SHP77 treated with DMSO at 0.1 percent for 48 hours (cell line): Measurements from ENCODE around the gene SORL1.
A peak's percentile ranks its signal among the peaks of the same experiment; 100 is the strongest.

ENCODE experiments used
- DNase-seq: peaks from one replicate; lab custom pipeline; 2025; lab: John Stamatoyannopoulos, UW

The SORL1 gene

DNA sequence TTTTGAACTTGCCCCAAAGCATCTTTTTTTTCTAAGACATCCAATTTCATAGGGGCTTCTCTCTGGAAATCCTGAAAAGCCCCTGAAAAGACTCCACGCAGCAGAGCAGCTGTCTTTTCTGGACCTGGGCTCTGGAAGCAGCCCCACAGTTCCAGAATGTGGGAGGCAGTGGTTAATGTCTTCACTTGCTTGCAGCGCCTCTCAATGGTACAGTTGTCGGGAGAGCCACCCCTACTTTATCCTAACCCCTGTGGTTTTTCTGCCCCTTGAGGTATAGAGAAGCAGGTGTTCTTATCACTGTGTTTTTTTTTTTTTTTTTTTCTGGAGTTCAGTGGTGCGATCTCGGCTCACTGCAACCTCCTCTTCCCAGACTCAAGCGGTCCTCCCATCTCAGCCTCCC is 84.0 kb downstream of the SORL1 start:
- DNase-seq, result no peak

DNA sequence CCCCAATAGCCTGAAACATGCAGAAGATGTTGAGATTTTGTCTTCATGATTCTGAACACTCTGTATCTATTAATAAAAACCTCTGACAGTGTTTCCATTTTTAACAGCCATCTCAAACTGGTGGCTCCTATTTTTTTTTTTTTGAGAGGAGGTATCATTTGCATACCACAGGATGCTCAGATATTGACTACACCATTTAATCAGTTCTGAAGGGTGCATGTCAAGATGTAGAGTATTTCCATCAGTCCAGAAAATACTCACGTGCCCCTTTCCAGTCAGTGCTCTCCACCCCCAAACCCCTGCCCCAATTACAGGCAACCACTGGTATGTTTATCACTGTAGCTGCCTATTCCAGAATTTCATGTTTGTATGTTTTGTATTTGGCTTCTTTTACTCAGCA is 85.9 kb downstream of the SORL1 start:
- DNase-seq, result no peak

DNA sequence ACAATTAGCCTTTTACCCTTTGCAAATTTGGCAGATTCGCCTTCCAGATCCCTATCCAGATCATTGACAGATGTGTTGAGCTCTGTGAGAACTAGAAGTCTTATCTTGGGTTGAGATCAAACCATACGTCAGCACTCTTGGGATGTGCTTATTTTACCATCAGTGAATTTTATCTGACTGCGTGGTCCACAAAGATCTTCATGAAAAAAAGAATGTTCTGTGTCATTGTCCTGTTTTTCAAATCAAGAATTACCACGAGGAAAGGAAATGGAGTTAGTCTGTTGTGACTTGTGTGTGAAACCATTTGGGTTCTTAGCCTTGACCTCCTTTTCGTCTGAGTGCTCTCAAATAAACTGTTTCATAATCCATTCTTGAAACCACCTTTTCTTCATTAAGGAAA is 86.9 kb downstream of the SORL1 start:
- DNase-seq, result no peak

DNA sequence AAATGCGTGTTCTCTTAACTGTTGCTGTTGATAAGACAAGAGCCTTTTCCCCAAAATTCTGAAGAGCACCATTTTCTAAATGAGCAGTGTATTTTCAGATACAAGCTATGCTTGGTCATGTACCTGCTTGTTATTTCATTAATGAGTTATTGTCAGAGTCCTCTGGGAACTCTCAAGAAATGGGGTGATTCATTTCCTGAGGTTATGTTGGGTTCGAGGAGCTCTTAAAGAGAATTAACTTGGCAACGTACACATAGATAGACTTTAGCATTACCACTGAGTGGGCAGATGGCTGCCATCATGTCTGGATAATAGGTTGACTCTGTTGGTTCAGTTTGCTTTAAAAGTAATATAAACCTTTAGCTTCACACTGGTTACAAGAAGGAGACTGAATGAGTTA is 88.5 kb downstream of the SORL1 start:
- DNase-seq, result no peak

DNA sequence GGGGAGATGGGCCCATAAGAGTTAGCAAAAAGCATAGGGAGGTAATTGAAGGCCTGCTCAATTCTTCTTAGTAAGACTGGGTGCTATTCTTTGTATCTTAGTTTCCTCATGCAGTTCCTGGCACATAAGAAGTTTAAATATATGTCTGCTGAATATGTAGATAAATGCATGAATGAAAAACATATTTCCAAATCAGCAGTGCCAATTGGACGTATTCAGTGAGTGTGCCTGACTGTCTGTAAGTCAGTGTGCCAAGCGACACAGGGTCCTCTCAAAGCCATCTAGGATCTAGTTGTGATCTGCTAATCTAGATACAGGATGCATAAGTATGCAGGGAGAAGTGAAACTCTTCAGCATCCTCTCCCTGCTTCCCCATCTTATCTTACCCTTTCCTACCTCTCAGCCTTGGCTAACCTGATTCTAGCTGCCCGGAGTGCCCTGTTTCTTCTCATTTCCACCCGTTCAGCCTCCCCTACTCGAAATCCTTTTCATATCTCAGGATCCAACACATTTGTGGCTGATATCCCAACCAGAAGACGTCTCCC is 91.8 kb downstream of the SORL1 start:
- no peak for DNase-seq

DNA sequence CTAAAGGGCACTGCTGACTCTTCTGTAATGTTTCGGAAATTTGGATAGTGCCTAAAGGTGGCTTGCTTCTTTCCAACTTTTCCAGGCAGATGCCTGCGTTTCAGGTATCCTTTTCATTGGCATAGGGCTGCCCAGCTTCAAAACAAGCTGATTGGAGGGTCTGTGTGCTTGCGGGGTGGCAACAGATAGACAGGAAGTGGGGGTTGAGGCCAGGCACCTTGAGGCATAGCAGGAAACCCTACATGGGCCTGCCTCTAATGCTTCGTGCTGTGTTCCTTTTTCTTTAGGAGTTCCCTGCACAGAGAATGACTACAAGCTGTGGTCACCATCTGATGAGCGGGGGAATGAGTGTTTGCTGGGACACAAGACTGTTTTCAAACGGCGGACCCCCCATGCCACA is 92.8 kb downstream of the SORL1 start:
- no peak for DNase-seq

DNA sequence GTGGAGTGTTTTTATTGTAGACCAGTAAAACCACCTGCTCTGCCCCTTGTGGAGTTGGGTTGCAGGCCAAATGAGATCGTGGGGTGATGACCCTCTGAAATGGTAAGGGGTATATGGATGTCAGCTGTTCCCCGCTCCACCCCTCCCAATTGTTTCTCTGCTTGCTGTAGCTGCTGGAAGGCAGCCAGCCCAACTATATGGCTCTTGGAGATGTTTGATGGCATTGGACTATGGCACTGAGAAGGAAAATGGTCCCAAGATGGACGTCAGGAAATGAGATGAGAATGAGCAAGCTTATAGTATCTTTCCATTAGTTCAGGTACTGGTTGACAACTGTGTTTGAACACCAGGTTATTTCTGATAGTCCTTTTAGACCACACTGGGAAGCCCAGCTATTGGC is 95.5 kb downstream of the SORL1 start:
- DNase-seq, result no peak

DNA sequence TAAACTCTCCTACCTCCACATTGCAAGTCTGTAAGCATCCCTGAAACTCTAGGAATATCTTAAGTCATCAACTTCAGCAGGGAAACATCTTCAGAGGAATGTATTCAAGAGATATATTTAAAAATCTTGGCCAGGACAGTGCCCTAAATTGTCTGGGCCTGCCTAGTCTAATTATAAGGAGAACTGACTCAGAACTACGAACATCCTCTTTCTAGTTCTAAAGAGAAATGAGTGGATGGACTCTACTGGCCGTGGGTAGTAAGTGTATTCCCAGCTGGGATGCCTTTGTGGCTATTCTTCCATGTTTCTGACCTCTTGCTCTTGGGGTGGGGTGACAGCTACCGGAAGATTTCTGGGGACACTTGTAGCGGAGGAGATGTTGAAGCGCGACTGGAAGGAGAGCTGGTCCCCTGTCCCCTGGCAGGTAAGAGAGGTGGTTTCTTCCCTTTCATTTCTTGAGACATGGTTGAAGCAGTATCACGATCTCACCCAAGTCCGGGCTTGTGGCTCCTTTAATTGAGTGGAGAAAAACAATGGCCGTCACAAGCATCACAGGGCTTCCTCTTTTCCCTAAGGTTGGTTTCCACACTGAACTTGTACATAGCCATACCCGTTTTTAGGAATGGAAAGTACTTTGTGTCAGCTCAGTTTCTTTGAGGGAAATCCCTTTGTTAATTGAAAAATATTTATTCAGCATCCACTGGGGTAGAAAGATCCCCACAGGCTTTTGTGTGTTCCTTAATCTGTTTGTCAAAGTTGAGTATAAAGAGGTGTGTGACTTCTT is 98.3 kb downstream of the SORL1 start:
- DNase-seq, result no peak

DNA sequence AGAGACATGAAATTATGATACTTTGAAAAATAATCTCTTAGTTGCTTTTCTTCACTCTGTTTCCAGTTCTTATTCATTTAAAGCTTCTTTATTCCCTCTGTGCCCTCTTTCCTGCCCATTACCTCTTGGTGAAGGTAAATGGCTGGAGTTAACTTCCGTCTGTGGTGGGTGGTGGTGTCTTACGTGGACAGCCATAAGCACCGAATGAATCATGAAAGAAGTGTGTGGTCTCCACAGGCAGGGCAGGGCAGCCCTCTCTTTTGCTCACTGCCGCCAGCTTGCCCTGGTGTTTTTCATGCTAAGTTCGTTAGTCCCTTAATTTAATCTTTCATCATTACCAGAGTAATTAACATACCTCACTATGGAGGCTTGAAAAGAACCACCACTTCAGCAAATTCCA is 99.3 kb downstream of the SORL1 start:
- DNase-seq, result no peak

DNA sequence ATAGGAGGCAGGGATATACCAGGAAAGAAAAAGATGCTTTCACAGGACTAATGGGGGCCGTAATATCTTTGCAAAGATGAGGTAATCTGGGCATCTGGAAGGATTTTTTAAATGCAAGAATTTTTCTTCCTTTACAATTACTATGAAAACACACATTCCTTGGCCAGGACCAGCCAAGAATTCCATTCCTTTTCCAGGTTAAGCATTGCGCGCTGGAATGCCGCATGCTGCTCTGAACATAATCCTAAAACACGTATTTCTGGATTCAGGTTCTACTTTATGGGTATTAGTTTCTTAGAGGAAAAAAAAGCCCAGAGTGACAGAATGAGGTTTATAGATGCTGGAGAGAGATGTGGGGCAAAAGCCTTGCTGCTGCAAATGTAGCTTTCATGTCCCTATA is 100.0 kb downstream of the SORL1 start:
- no peak for DNase-seq

DNA sequence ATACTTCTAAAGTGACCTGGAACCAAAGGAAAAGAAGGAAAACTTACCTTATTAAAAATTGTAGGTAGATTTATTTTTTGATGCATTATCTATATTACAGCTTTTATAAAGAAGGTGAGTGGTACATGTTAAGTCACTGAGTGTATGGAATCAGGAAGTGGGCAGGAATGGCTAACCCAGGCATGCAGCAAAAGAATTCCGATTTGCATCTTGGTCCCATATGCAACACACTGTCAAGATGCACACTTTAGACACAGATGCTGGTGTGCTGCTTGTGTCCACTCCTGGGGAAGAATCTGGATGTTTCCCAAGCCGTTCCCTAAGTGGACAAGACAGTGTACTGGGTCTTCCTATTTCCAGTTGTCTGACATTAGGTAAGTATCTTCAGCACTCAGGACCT is 100.5 kb downstream of the SORL1 start:
- no peak for DNase-seq

DNA sequence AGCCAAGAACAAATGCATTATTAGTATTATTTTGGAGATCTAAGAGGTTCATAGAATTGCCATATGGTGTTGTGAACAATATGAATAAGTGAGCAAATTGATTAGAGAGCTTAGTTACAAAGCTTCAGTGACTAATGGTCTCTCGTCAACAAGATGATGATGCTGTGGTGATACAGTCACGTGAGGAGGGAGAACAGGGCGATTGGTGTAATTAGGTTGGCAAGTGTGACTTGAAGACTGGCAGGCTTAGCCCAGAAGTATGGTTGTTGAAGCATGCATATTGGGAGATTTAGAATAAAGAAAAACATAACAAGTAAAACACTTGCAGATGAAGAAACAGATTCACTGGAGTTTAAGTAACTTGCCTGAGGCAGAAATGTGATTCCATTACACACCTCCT is 101.3 kb downstream of the SORL1 start:
- DNase-seq, result no peak

DNA sequence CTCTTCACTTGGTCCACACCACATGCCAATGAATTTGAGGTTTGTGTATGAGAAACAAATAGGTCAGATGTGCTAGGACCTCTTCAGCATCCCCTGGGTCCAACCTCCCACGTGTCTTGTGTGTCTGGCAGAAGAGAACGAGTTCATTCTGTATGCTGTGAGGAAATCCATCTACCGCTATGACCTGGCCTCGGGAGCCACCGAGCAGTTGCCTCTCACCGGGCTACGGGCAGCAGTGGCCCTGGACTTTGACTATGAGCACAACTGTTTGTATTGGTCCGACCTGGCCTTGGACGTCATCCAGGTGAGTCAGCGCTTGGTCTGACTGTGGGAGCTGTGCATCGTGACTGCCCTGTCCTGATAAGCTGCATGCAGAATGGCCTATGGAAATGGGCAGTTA is 101.7 kb downstream of the SORL1 start:
- no peak for DNase-seq

DNA sequence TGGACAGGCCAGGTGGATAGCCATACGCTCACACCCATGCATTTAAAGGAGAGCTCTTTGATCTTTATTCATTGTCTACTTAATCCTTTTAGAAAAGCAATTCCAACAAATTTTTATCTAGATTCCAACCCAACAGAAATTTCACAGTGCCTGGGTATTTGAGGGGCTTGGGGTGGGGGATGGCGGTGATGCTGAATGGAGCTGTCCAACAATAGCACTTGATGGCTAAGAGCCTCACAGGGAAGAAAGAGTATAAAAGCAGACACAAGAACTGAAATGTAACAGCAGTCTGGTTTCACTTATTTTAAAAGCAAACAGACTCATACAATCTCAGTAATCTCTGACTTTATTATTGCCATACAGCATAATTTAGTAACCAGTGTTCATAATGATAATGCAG is 102.4 kb downstream of the SORL1 start:
- no peak for DNase-seq

DNA sequence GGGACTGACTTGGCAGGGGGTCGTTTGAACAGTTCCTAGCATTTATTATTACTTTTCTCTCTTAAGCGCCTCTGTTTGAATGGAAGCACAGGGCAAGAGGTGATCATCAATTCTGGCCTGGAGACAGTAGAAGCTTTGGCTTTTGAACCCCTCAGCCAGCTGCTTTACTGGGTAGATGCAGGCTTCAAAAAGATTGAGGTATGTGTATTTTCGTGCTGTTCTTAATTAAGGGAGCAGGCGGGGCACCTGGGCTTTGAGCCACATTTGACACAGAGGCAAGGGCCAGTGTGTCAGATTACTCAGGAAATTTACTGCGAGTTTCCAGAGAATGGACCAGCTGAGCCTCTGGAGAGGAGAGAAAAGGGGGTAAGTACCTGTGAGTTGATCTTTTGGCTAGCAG is 103.0 kb downstream of the SORL1 start:
- peak; percentile 19 for DNase-seq

DNA sequence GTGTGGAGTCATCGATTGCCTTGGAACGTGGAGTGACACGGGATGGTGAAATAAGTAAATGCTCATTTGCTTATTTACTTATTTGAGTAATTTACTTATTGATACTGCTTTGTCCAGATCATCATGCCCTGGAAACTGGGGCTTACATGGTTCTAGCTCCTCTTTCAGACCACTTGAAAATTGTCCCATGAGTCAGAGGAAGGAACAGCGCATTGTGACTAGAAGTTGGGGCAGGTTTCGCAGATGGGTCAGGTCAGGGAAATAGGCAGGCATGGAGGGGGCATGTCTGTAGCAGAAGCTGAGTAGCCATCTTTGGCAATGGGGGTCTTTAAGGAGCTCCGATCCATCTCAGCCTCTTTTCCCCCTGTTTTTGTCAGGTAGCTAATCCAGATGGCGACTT is 104.8 kb downstream of the SORL1 start:
- no peak for DNase-seq

DNA sequence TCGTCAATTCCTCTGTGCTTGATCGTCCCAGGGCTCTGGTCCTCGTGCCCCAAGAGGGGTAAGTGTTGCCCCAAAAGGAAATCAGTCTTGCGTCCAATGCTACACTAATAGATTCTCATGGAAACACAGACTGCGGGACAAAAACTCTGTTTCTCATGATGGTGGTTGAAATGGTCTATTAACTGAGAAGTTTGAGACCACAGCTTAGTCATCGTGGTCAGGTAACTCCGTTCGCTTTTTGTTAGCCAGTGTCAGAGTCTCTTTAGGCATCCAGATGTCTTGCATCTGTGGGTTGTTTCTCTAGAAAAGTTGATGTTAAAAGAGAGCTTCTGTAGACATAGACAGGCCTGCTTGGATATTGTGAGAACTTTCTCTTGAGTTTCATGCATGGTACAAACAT is 105.2 kb downstream of the SORL1 start:
- DNase-seq, result no peak

DNA sequence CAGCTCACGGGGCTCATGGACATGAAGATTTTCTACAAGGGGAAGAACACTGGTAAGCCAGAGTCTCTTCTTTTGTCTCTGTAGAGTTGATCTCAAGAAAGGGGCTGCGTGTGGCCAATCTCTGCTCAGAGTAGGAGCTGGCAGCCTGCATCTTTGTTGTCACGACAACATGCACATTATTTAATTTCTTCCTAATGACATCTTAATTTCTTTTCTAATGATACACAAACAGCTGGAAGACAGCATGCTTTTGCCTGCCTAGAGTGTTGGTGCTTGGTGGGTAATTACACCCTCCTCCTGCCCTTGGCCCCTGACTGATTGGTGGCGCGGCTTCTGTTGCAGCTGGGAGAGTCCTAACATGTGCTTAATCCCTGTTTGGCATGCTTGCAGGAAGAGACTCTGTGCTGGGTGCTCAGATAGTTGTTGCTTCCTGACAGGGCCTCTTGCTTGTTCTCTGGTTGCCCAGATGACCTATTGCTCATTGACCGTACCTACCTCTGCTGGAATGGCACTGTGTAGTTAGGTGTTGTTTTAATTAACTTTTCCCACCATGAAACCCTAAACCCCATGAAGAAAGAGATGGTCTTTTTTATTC is 107.6 kb downstream of the SORL1 start:
- no peak for DNase-seq

DNA sequence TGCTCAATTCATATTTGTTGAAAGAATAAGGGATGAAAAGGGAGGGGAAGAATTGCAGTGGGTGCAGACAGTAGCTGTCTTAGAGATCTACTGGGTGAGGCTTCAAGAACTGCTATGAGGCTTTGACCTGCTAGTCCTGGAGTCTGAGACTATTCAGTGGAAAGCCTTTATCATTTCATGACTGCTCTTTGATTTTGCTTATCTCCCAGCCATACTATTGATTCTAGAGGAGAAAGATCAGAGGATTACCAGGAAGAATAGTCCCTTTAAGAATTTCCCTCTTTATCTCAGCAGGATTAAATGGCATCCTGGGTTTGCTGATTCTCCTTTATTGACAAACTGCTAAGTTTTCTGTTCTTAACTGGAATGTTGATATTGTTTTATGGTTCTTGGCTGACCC is 108.1 kb downstream of the SORL1 start:
- DNase-seq, result no peak

DNA sequence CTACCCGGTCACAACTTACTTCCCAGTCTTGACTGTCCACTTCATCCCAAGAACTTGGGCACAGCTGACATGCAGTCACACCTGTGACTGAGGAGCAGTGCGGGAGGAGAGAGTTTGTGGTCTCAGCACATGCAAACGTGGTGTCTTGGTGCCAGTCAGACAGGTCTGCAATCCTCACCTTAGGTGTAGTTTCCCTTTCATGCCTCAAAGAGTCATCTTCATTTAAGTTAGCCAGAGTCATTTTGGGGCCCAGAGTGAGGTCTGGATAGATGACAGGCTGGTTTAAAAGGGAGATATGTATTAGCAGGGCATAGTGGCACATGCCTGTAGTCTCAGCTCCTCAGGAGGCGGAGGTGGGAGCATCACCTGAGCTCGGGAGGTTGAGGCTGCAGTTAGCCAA is 109.1 kb downstream of the SORL1 start:
- no peak for DNase-seq

DNA sequence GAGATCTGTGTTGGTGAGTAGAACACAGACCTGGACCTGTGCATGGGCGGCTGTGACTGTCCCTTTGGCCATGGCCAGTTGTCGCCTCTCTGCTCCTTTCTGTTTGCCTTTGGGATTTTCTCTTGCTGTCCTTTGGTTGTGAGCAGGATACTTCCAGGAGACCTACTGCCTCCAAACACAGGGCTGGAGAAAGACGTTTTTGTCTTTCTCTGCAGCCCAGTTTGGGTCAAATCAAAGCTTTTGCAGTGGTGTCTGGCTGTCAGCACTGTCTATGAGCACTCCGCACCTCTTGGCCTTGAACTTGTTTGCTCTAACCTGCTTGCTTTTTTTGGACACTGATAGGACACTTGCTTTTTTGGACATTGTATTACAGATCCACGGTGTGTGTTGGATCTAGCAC is 109.6 kb downstream of the SORL1 start:
- no peak for DNase-seq

DNA sequence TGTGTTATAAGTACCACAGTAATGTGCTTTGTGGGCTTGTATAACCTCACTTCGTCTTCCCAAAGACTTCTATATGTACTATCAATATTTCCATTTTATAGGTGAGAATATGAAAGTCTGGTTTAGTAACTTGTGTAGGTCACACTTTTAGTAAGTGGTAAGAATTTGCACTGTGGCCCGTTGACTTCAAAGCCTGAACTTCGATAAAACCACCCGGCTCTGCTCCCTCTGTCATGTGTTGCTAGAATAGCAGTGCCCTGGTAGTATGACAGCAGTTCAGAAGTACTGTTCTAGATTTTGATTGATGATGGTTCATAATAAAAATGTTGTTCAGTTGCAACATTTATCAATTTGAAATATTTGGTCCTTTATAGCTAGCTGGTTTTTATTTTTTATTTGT is 110.9 kb downstream of the SORL1 start:
- DNase-seq, result no peak

DNA sequence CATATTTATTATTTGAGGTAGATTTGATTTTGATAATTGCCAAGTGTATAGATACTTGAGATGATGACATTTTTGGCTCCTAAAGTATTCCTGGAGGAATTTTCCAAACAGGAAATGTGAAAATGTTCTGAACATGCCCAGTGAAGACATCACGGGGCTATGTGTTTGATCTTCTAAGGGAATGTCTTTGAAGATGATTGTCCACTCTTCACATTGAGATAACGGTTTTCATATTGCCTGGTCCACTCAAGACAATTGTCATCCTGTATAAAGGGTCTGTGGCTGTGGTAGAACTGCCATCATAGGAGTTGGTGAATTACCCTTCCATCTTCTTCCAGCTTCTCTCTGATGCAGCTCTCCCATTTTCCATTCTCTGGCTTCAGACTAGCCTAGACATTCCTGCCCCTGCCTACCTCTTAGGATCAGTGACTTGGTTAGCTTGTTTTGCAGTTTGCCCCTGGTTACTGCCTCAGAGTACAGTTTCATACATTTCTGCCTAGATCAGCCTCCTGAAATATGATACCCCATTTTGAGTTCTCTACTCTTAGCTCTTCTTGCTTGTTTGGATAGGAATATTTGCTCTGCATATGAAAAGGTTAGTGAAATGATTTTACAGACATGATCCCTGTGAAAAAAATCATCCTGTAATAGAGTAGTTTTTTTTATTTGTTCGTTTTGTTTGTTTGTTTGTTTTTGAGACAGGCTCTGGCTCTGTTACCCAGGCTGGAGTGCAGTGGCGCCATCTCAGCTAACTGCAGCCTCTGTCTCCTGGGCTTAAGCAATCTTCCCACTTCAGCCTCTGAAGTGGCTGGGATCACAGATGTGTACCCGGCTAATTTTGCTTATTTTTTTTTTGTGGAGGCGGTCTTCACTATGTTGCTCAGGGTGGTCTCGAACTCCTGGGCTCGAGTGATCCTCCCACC is 112.0 kb downstream of the SORL1 start:
- no peak for DNase-seq
